DMS153 treated with DMSO at 0.1 percent for 48 hours (cell line): ENCODE data around the gene TBX21.
"Not testable (repeated sequence)": the region's sequence is repeated elsewhere in the genome, so short reads cannot be mapped to it uniquely, and the experiment has no call there.

Experiments used
- DNase-seq: peaks from one replicate; lab custom pipeline; 2025; ENCODE audit not compliant: unreplicated experiment; lab: John Stamatoyannopoulos, UW

Gene TBX21

DNA sequence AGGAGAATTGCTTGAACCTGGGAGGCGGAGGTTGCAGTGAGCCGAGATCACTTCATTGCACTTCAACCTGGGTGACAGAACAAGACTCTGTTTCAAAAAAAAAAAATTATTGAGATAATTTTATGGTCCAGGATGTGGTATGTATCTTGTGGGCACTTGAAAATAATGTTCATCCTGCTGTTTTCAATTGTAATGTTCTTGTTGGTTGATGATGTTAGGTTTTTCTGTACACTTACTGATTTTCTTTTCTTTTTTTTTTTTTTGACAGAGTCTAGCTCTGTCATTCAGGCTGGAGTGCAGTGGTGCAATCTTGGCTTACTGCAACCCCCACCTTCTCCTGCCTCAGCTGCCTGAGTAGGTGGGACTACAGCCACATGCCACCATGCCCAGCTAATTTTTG is 29.7 kb downstream of the TBX21 start:
- no peak for DNase-seq

DNA sequence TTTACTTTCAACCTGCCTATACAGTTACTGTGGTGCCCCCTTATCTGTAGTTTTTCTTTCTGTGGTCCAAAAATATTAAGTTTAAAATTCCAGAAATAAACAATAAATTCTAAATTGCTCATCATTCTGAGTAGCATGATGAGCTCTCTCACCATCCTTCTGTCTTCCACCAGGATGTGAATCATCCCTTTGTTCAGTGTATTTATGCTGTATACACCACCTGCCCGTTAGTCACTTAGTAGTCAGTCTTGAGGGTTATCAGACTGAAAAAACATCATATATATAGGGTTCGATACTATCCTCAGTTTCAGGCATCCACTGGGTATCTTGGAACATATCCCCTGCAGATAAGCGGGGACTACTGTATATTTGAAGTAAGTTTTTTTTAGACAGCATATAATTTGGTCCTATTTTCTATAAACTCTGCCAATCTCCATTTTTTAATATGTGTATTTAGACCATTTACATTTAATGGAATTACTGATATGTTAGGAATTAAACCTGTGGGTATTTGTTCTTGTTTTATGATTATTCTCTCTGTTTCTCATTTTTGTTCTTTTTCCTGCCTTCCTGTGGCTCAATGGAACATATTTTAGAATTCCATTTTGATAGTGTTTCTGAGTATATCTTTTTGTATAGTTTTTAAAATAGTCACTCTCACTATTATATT is 31.0 kb downstream of the TBX21 start:
- no peak for DNase-seq

DNA sequence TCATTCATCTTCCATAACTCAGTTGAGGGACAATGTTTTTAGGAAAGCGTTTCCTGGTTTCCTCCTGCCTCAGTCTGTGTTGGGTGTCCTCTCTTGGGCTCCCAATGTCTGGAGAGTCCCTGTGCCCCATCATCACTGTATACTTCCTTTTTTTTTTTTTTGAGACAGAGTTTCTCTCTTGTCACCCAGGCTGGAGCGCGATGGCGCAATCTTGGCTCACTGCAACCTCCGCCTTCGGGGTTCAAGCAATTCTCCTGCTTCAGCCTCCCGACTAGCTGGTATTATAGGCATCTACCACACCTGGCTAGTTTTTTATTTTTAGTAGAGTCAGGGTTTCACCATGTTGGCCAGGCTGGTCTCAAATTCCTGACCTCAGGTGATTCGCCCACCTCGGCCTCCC is 40.6 kb downstream of the TBX21 start:
- DNase-seq = not testable (repeated sequence)

DNA sequence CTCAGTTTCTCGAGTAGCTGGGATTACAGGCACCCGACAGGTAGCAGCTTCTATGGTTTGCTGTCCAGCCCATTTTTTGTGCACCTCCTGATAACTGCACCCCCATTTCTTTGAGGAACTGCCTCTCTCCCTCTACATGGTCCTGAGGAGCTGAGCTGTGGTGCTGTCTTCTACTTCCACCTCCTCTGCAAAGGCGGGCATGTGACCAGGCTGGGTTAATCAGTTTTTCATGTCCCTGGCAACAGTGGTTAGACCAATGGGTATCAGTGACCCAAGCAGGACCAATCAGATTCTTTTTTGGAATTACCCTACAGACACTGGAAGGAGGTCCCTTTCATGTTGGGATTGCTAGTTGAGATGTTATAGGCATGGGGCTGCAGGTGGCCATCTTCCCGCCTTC is 41.3 kb downstream of the TBX21 start:
- no peak for DNase-seq

DNA sequence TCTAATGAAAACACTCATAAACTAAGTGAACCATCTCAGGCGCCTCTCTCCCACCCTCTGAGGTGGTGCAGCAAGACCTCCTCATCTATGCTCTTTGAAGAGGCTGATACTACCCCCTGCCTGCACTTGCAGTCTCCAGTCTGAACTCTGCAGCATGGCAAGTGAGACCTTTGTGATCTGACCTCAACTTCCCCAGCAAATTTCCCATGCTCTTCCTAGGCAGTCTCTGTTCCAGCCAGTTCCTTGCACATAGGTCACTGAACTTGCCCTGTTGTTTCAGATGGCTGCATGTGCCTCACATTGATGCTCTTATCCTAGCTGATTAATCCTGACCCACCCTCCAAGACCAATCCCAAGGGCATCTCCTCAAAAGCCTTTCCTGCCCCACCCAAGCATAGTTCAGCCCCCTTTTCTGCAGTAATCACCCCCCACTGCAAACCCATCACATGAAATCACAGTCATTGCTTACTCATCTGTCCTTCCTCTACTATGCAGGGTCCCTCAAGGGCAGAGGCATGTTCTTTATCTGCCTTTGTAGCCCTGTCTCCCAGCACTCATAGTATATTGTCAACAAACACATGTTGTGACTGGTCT is 42.0 kb downstream of the TBX21 start:
- no peak for DNase-seq

DNA sequence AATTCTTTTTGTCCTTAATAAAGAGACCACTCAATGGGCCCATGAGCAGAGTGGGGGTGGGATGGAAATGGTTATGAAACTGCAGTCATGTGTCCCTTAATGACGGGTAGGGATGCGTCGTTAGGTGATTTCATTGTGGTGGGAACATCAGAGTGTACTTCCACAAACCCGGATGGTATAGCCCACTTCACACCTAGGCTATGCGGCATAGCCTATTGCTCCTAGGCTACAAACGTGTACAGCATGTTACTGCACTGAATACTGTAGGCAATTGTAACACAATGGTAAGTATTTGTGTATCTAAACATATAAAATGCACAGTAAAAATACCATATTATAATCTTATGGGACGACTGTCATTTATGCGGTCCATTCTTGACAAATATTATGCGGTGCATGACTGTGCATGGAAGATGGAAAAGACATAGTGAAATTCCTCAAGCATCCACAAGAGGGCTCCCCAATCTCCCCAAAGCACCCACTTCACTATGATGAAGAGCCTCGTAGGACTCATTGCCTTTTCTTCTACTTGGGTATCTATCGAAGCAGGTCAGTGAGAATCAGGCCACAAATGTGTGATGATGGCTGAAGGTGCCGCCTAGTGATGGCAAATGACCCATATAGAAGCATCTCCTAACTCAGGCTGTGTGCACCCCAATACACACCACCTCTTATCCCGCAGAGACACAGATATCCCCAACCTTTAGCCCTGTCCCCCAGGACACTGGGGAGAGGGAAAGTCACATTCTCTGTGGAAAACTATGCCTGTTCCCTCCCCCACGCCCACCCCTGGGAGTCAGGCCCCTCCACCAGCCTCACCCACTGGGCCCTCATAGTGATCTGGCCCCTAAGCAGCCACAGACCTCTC is 43.5 kb downstream of the TBX21 start:
- DNase-seq = peak; percentile 14

DNA sequence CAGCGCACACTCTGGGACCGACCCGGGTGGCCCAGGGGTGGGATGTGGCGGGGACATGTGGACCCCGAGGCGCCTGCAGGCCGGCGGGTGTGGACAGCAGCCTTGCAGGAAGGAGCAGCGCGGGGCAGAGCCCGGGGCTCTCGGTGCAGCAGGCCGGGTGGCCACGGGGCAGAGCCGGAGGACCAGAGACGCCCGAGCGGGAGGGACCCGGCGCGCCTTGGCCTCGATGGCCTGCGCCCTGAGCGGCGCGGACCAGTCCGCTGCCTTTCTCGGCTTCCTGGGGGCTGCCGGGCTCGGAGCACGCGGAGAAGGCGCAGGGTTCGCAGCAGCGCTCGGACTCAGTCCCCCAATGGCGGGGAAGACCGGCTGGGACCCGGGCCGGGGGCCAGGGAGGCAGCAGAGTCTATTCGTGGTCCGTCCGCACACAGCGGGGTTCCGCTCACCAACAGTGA is 45.2 kb downstream of the TBX21 start:
- DNase-seq = no peak

DNA sequence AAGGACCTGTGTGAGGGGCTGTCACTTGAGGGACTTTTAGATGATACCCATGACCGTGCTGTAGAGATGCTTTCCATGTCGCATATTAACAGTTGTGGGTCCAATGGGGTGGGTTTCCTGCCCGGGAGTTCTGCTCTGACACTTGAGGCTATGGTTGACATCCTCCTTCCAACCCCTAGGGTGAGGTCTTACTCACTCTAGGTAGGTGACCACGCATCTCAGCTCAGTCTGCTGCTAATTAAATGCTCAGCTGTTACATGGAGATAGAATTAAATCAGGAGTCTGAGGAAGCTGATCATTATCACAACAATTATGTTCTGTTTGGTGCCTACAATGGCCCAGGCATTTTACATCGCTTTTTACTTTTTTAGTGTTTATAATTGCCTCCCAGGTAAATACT is 48.4 kb downstream of the TBX21 start:
- DNase-seq = no peak

DNA sequence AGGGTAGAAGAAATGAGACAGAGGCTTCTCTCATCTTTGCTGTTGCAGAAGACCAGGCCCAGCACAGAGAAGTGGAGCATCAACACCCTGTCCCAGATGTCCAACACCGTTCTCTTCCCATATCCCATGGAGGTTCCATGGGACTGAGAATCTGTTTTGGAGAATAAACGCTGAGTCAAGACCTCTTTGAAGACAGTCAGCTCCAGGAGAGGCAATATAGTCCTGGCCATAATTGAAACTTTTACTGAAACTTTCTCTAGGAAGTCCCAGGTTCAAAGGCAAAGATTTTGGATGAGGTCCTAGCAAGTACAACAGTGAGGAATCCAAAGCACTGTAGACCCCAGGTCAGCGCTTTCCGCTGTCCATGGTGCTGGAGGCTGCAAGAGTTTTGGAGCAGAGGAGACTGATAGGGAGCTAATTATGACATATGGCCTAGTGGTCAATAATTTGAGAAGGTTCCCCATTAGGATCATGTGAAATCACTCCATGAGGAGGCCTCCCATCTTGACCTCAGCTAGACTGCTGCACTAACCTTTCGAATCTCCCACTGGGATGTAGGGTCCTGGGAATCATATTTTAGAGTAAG is 52.6 kb downstream of the TBX21 start:
- no peak for DNase-seq

DNA sequence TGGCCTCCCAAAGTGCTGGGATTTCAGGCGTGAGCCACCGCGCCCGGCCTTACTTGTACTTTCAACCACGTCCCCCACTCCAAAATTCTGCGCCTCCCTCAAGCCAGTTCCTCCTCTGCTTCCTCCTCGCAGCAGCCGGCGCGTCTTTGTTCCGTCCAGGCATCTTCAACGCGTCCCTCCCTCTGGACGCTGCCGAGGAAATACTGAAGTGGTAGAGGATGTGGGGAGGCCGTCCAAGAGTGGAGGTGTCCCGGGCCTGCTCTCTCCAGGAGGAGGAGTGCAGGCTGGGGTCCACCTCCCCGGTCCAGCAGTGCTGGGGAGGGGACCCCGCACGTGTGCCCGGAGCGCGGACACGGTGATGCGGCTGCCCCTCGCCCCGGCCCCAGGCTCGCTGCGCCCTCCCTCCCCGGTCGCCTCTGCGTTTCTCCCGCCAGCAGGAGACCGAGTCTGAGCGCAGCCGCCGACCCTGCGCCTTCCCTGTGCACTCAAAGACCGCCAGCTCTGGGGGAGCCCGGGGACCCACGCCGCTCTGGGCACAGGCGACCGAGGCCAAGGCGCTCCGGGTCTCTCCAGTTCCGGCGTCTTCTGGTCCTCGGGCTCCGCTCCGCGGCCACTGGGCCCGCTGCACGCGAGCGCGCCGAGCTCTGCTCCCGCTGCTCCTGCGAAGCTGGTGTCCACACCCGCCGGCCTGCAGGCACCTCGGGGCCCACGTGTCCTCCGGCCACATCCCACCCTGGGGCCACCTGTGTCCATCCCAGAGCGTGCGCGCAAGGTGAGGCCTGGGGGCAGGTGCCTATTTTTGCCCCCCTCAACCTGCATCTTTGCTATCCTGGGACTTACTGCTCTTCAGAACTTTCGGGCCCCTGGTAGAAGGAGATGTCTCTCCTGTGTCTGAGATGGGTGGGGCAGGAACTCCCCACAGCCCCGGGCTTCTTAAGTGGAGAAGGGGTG is 56.9 kb downstream of the TBX21 start:
- DNase-seq = peak; percentile 58

DNA sequence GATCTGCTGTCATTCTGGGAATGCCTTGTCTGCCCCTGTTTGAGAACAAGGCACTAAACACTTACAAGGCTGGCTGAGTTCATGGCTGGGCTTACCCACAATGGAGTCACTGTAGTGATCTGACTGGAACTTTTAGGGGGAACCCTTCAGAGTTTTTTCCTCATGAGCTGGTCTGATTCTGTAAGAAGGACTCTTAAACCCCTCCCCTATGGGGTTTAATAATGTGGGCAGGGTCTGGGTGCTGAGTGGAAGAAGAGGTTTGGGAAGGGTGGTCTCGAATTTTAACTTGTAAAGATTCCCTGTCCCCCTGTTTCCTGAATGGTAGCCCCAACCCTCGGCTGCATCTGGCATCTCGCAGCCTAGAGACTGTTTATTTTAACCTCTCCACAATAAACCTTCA is 58.0 kb downstream of the TBX21 start:
- DNase-seq = no peak

DNA sequence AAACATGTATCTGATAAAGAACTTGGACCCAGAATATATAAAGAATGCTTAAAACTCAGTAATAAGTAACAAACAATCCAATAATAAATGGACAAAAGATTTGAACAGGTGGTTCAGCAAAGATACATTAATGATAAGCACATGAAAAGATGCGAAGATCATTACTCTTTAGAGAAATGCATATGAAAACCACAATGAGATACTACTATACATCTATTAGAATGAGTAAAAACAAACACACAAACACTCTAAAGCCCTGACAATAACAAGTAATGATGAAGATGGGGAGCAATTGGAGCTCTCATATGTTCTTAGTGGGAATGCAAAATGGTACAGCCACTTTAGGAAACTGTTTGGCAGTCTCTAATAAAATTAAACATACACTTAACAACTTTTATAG is 59.4 kb downstream of the TBX21 start:
- no peak for DNase-seq

DNA sequence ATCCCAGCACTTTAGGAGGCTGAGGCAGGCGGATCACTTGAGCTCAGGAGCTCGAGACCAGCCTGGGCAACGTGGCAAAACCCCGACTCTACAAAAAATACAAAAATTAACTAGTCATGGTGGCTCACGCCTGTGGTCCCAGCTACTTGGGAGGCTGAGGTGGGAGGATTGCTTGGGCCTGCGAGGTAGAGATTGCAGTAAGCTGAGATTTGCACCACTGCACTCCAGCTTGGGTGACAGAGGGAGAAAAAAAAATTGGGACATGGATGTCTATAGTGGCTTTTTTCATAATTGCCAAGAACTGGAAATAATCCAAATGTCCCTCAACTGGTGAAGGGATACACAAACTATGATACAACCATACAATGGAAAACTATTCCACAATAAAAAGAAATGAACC is 59.9 kb downstream of the TBX21 start:
- no peak for DNase-seq
